ENCODE results near the gene HSPA13.
"Not testable (repeated sequence)": the region's sequence is repeated elsewhere in the genome, so short reads cannot be mapped to it uniquely, and the experiment has no call there.

The HSPA13 gene

DNA sequence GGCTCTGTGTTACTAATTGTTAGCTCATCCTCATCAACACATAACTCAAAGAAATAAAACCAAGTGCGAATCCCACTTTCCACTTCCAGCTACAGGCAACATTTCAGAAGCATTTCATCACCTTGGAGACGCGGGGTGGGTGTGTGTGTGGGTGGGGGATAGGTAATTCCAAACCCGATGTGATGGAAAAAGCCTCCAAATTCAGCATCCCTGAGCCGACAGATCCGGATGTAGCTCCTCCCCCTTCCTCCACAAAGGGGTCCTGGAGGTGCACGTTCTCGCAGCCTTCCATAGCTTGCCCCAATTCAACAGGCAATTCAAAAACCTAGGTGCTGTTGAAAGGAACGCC lies 486 bp downstream of the HSPA13 start:
- H3K36me3 ChIP-seq (ENCODE audit: control insufficient read depth in 2 of 2, insufficient read depth in 2 of 2, low read length in 2 of 2): peaks cover 9 to 12% of the 10 kb centered on the region in 2 donors
- H3K9me3 ChIP-seq (ENCODE audit: control insufficient read depth in 2 of 2, low read length in 2 of 2): no peaks in the 10 kb centered on the region
- H3K27ac ChIP-seq (ENCODE audit: low read depth in 2 of 2, low read length in 2 of 2): peak overlapping the region; percentile 83 to 86
- H3K4me3 ChIP-seq (ENCODE audit: low read length in 2 of 2): peak overlapping the region; percentile 97 to 98
- peaks cover 10% of the 10 kb centered on the region in 2 donors for H3K4me1 ChIP-seq (ENCODE audit: control insufficient read depth in 2 of 2, insufficient read depth in 2 of 2, low read length in 2 of 2)
- H3K27me3 ChIP-seq (ENCODE audit: control insufficient read depth in 2 of 2, insufficient read depth in 2 of 2, low read length in 2 of 2): no peaks in the 10 kb centered on the region
- peak overlapping the region; percentile 94 to 96 for H3K9ac ChIP-seq (ENCODE audit: low read depth in 1 of 2, low read length in 2 of 2)

DNA sequence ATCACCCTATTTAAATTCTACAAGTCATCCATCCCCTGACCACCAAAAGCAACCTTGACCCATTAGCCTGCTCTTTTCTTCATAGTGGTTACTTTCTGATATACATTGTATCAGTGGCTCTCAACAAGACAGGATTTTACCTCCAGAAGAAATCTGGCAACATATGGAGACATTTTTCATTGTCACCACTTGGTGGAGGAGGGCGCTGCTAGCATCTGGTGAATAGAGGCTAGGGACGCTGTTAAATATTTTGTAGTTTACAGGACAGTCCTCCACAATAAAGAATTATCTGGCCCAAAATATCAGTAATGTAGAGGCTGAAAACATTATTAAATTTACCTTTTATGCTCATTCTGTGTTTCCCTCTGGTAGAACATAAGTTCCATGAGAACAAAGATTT lies 6.1 kb downstream of the HSPA13 start:
- Histone ChIP-seq H3K4me1 (ENCODE audit: control insufficient read depth in 2 of 2, insufficient read depth in 2 of 2, low read length in 2 of 2) (no peaks in the 10 kb centered on the region), H3K9me3 (ENCODE audit: control insufficient read depth in 2 of 2, low read length in 2 of 2) (no peaks in the 10 kb centered on the region), H3K36me3 (ENCODE audit: control insufficient read depth in 2 of 2, insufficient read depth in 2 of 2, low read length in 2 of 2) (peaks cover 34 to 47% of the 10 kb centered on the region in 2 donors), H3K4me3 (ENCODE audit: low read length in 2 of 2) (no peak overlapping the region), H3K27me3 (ENCODE audit: control insufficient read depth in 2 of 2, insufficient read depth in 2 of 2, low read length in 2 of 2) (no peaks in the 10 kb centered on the region), H3K9ac (ENCODE audit: low read depth in 1 of 2, low read length in 2 of 2) (no peak overlapping the region), H3K27ac (ENCODE audit: low read depth in 2 of 2, low read length in 2 of 2) (no peak overlapping the region)

DNA sequence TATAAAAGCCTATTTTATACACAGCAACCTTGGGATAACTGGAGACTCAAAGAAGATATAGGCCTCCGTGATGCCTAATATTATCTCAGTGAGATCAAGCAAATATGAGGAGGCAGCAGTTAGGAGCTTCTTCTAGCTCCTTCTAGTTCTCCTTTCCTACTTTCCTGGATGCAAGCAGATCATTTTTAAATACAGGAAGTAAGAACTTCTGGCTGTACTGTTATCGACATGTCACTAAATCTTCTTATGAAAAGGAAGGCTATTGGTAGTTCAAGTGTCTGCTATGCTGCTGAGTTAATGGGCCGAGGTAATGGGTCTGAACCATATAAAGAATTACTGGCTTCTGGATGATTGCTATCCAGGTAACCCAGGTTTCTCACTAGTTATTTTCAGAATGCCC lies 15.9 kb downstream of the HSPA13 start:
- no peaks in the 10 kb centered on the region for H3K9me3 ChIP-seq (ENCODE audit: control insufficient read depth in 2 of 2, low read length in 2 of 2)
- no peaks in the 10 kb centered on the region for H3K4me1 ChIP-seq (ENCODE audit: control insufficient read depth in 2 of 2, insufficient read depth in 2 of 2, low read length in 2 of 2)
- H3K27ac ChIP-seq (ENCODE audit: low read depth in 2 of 2, low read length in 2 of 2): no peak overlapping the region
- H3K36me3 ChIP-seq (ENCODE audit: control insufficient read depth in 2 of 2, insufficient read depth in 2 of 2, low read length in 2 of 2): no peaks in the 10 kb centered on the region
- H3K4me3 ChIP-seq (ENCODE audit: low read length in 2 of 2): no peak overlapping the region
- H3K9ac ChIP-seq (ENCODE audit: low read depth in 1 of 2, low read length in 2 of 2): no peak overlapping the region
- H3K27me3 ChIP-seq (ENCODE audit: control insufficient read depth in 2 of 2, insufficient read depth in 2 of 2, low read length in 2 of 2): no peaks in the 10 kb centered on the region

DNA sequence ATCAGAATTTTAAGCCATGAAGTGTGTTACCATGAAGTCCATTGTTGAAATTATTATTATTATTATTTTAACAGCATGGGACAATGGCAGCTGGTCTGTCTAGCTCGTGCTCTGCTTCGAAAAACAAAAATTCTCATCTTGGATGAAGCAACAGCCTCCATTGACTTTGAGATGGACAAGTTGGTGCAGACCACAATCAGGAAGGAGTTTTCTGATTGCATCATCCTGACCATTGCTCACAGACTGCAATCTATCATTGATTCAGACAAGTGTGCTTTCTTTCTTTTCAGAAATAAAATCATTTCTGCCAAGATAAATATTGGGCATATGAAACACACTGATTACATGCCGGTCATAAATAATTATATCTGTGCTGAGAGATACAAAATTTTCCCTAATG lies 21.0 kb downstream of the HSPA13 start:
- Histone ChIP-seq H3K27me3 (ENCODE audit: control insufficient read depth in 2 of 2, insufficient read depth in 2 of 2, low read length in 2 of 2) (no peaks in the 10 kb centered on the region), H3K9me3 (ENCODE audit: control insufficient read depth in 2 of 2, low read length in 2 of 2) (no peaks in the 10 kb centered on the region), H3K9ac (ENCODE audit: low read depth in 1 of 2, low read length in 2 of 2) (no peak overlapping the region), H3K27ac (ENCODE audit: low read depth in 2 of 2, low read length in 2 of 2) (no peak overlapping the region), H3K36me3 (ENCODE audit: control insufficient read depth in 2 of 2, insufficient read depth in 2 of 2, low read length in 2 of 2) (no peaks in the 10 kb centered on the region), H3K4me1 (ENCODE audit: control insufficient read depth in 2 of 2, insufficient read depth in 2 of 2, low read length in 2 of 2) (no peaks in the 10 kb centered on the region), H3K4me3 (ENCODE audit: low read length in 2 of 2) (no peak overlapping the region)

DNA sequence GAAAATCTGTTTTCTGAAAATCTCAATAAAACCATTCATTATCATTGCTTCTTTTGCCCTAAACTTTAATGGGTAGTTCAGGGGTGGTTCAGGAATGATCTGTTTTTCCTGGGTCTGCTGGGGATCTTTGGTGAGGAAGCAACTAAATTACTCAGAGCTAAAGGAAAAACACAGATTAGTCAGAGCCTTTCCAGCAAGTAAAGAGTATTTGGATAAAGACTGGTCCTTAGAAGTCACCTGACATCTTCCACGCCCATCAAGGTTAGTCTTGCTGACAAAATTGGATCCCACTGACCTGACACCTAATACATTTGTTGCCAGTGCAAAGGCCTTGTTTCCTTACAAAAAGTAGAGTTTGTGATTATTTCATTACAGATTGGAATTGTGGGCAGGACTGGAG lies 24.2 kb downstream of the HSPA13 start:
- H3K9ac ChIP-seq (ENCODE audit: low read depth in 1 of 2, low read length in 2 of 2): no peak overlapping the region
- peaks cover 0 to 2% of the 10 kb centered on the region in 2 donors for H3K27me3 ChIP-seq (ENCODE audit: control insufficient read depth in 2 of 2, insufficient read depth in 2 of 2, low read length in 2 of 2)
- no peak overlapping the region for H3K27ac ChIP-seq (ENCODE audit: low read depth in 2 of 2, low read length in 2 of 2)
- H3K36me3 ChIP-seq (ENCODE audit: control insufficient read depth in 2 of 2, insufficient read depth in 2 of 2, low read length in 2 of 2): no peaks in the 10 kb centered on the region
- H3K9me3 ChIP-seq (ENCODE audit: control insufficient read depth in 2 of 2, low read length in 2 of 2): no peaks in the 10 kb centered on the region
- no peaks in the 10 kb centered on the region for H3K4me1 ChIP-seq (ENCODE audit: control insufficient read depth in 2 of 2, insufficient read depth in 2 of 2, low read length in 2 of 2)
- H3K4me3 ChIP-seq (ENCODE audit: low read length in 2 of 2): no peak overlapping the region

DNA sequence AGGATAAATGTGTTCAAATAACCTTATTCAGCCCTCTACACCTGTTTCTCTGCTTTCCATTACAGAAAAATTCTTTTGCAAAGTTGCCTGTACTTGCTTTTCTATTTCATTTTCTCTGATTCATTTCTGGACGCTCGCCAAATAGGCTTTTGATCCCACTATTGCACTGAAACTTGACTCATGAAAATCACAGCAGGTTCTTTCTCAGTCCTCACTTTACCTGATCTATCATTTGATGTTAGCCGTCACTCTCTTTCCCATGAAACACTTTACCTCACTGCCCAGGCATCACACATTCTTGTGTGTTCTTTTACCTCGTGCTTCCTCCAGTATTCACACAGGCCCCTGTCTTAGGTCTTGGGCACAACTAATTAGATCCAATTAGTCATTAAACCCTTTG lies 26.2 kb downstream of the HSPA13 start:
- Histone ChIP-seq H3K4me3 (ENCODE audit: low read length in 2 of 2) (no peak overlapping the region), H3K36me3 (ENCODE audit: control insufficient read depth in 2 of 2, insufficient read depth in 2 of 2, low read length in 2 of 2) (no peaks in the 10 kb centered on the region), H3K27me3 (ENCODE audit: control insufficient read depth in 2 of 2, insufficient read depth in 2 of 2, low read length in 2 of 2) (peaks cover 0 to 2% of the 10 kb centered on the region in 2 donors), H3K9me3 (ENCODE audit: control insufficient read depth in 2 of 2, low read length in 2 of 2) (no peaks in the 10 kb centered on the region), H3K27ac (ENCODE audit: low read depth in 2 of 2, low read length in 2 of 2) (no peak overlapping the region), H3K9ac (ENCODE audit: low read depth in 1 of 2, low read length in 2 of 2) (no peak overlapping the region), H3K4me1 (ENCODE audit: control insufficient read depth in 2 of 2, insufficient read depth in 2 of 2, low read length in 2 of 2) (no peaks in the 10 kb centered on the region)

DNA sequence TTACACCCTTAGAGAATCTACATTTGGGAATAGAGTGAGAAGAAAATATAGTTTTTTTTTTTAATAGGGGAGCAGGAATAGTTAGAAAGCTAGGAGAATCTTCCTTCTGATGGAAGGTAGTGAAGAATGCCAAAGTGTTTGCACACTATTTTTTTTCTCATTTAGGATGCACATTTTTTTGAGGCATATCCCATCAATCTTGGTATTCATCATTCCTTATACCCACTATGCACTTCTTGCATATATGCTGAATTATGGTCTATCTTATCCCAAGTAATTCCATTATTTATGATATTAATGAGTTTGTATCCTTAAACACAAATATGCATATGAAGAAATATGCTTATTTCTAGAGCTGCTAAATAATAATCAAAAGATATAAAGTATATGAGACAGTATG lies 28.4 kb downstream of the HSPA13 start:
- no peak overlapping the region for H3K27ac ChIP-seq (ENCODE audit: low read depth in 2 of 2, low read length in 2 of 2)
- no peaks in the 10 kb centered on the region for H3K4me1 ChIP-seq (ENCODE audit: control insufficient read depth in 2 of 2, insufficient read depth in 2 of 2, low read length in 2 of 2)
- H3K4me3 ChIP-seq (ENCODE audit: low read length in 2 of 2): no peak overlapping the region
- no peak overlapping the region for H3K9ac ChIP-seq (ENCODE audit: low read depth in 1 of 2, low read length in 2 of 2)
- H3K36me3 ChIP-seq (ENCODE audit: control insufficient read depth in 2 of 2, insufficient read depth in 2 of 2, low read length in 2 of 2): no peaks in the 10 kb centered on the region
- H3K9me3 ChIP-seq (ENCODE audit: control insufficient read depth in 2 of 2, low read length in 2 of 2): no peaks in the 10 kb centered on the region
- peaks cover 0 to 2% of the 10 kb centered on the region in 2 donors for H3K27me3 ChIP-seq (ENCODE audit: control insufficient read depth in 2 of 2, insufficient read depth in 2 of 2, low read length in 2 of 2)

DNA sequence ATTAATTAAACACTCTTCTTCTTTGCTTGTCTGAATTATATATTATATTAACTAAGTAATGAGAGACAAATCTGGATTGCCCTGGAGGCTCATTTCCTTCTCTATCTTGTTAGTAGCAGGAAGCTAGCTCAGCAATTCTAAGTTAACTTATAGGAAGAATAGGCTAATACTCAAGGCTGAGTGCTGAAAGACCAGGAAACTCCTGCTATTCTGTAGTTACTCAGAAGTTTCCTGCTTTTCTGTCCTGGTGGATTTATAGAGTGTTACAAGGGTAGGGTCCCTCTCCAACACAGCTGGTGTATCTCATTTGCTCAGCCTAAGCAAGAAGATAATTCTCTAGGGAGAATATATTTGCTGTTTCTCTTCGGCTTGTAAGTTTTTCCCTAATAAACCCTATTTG lies 29.2 kb downstream of the HSPA13 start:
- Histone ChIP-seq H3K27ac (ENCODE audit: low read depth in 2 of 2, low read length in 2 of 2) (no peak overlapping the region), H3K9ac (ENCODE audit: low read depth in 1 of 2, low read length in 2 of 2) (no peak overlapping the region), H3K4me3 (ENCODE audit: low read length in 2 of 2) (no peak overlapping the region), H3K36me3 (ENCODE audit: control insufficient read depth in 2 of 2, insufficient read depth in 2 of 2, low read length in 2 of 2) (no peaks in the 10 kb centered on the region), H3K27me3 (ENCODE audit: control insufficient read depth in 2 of 2, insufficient read depth in 2 of 2, low read length in 2 of 2) (peaks cover 0 to 2% of the 10 kb centered on the region in 2 donors), H3K4me1 (ENCODE audit: control insufficient read depth in 2 of 2, insufficient read depth in 2 of 2, low read length in 2 of 2) (no peaks in the 10 kb centered on the region), H3K9me3 (ENCODE audit: control insufficient read depth in 2 of 2, low read length in 2 of 2) (no peaks in the 10 kb centered on the region)

DNA sequence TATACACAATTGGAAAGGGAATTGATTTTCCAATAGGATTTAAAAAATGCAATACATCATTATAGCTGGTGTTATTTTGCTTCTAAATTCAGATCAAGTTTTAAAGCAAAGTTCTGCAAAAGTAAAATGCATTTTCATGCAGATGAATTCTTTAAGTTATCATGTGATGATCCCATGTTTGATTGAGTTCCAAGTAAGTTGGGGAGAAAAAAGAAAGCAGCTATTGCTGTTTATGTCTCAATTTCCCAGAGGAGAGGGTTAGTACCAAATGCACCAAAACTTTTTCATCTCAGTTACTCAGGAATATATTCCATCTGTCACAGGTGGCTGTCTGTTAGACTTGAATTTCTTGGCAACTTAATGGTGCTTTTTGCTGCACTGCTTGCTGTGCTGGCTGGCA lies 29.7 kb downstream of the HSPA13 start:
- no peaks in the 10 kb centered on the region for H3K4me1 ChIP-seq (ENCODE audit: control insufficient read depth in 2 of 2, insufficient read depth in 2 of 2, low read length in 2 of 2)
- peaks cover 0 to 2% of the 10 kb centered on the region in 2 donors for H3K27me3 ChIP-seq (ENCODE audit: control insufficient read depth in 2 of 2, insufficient read depth in 2 of 2, low read length in 2 of 2)
- H3K4me3 ChIP-seq (ENCODE audit: low read length in 2 of 2): no peak overlapping the region
- no peaks in the 10 kb centered on the region for H3K36me3 ChIP-seq (ENCODE audit: control insufficient read depth in 2 of 2, insufficient read depth in 2 of 2, low read length in 2 of 2)
- H3K27ac ChIP-seq (ENCODE audit: low read depth in 2 of 2, low read length in 2 of 2): no peak overlapping the region
- H3K9ac ChIP-seq (ENCODE audit: low read depth in 1 of 2, low read length in 2 of 2): no peak overlapping the region
- H3K9me3 ChIP-seq (ENCODE audit: control insufficient read depth in 2 of 2, low read length in 2 of 2): no peaks in the 10 kb centered on the region

DNA sequence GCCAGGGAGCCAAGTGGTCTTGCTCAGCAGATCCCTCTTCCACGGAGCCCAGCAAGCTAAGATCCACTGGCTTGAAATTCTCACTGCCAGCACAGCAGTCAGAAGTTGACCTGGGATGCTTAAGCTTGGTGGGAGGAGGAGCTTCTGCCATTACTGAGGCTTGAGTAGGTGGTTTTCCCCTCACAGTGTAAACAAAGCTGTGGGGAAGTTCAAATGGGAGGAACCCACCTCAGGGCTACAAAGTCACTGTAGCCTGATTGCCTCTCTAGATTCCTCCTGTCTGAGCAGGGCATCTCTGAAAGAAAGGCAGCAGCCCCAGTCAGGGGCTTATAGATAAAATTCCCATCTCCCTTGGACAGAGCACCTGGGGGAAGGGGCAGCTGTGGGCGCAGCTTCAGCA lies 55.6 kb downstream of the HSPA13 start:
- H3K27ac ChIP-seq (ENCODE audit: low read depth in 2 of 2, low read length in 2 of 2); H3K4me3 ChIP-seq (ENCODE audit: low read length in 2 of 2); H3K27me3 ChIP-seq (ENCODE audit: control insufficient read depth in 2 of 2, insufficient read depth in 2 of 2, low read length in 2 of 2); H3K9ac ChIP-seq (ENCODE audit: low read depth in 1 of 2, low read length in 2 of 2); H3K4me1 ChIP-seq (ENCODE audit: control insufficient read depth in 2 of 2, insufficient read depth in 2 of 2, low read length in 2 of 2); H3K36me3 ChIP-seq (ENCODE audit: control insufficient read depth in 2 of 2, insufficient read depth in 2 of 2, low read length in 2 of 2); H3K9me3 ChIP-seq (ENCODE audit: control insufficient read depth in 2 of 2, low read length in 2 of 2): not testable (repeated sequence)

DNA sequence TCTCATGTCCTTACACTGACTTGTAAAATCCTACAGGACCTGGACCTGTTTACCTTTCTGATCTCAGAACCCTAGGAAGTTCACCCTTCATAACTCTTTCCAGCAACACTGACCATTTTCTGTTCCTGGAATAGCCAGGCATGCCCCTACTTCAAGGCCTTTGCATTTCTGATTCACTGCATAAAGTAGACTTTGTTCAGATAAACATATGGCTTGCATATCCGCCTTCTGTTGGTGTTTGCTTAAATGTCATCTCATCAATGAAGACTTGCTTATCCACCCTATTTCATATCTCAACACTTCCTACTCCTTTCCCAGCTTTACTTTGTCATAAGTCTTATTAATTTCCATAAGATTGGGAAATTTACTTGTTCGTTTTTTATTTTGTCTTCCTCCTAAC lies 57.4 kb downstream of the HSPA13 start:
- Histone ChIP-seq H3K36me3 (ENCODE audit: control insufficient read depth in 2 of 2, insufficient read depth in 2 of 2, low read length in 2 of 2) (no peaks in the 10 kb centered on the region), H3K4me3 (ENCODE audit: low read length in 2 of 2) (no peak overlapping the region), H3K9ac (ENCODE audit: low read depth in 1 of 2, low read length in 2 of 2) (no peak overlapping the region), H3K27ac (ENCODE audit: low read depth in 2 of 2, low read length in 2 of 2) (no peak overlapping the region), H3K9me3 (ENCODE audit: control insufficient read depth in 2 of 2, low read length in 2 of 2) (no peaks in the 10 kb centered on the region), H3K4me1 (ENCODE audit: control insufficient read depth in 2 of 2, insufficient read depth in 2 of 2, low read length in 2 of 2) (no peaks in the 10 kb centered on the region), H3K27me3 (ENCODE audit: control insufficient read depth in 2 of 2, insufficient read depth in 2 of 2, low read length in 2 of 2) (no peaks in the 10 kb centered on the region)

All from mucosa of rectum (tissue), 2 donors.